Endothelial cell of umbilical vein (primary cell): Measurements from ENCODE around the gene GCH1. TPM values are rescaled to one million over a fixed set of nuclear protein-coding genes. Genes with fewer than 3 reads are reported as not detected.

Experiments used
- BruUV-seq: library from RNA; stranded (reverse); fragments of 400-500 nt; replicated peaks from 2 replicates; lab custom pipeline; 2021; lab: Mats Ljungman, UMichigan
- CTCF ChIA-PET: fragments of 300-600, 350-600 bp; sonication (Branson Sonifier 250); formaldehyde crosslinking; loops from one replicate; lab custom pipeline; 2021; ENCODE audit warnings: antibody characterized with exemption, inconsistent platforms; lab: Charles Lee
- POLR2A ChIA-PET: fragments of 300-600, 350-600 bp; sonication (Branson Sonifier 250); formaldehyde crosslinking; loops from one replicate; lab custom pipeline; 2021; ENCODE audit warnings: antibody characterized with exemption, inconsistent platforms; lab: Charles Lee
- DNase-seq: peaks from one replicate; pipeline ENCODE4 v3.0.0-alpha.2; 2011; ENCODE audit warnings: low read depth, low spot score
- FAIRE-seq: peaks from 2 replicates; lab custom pipeline; 2011; peaks lifted over from hg19 to GRCh38; lab: Jason Lieb, UNC
- H2AFZ ChIP-seq: 2 replicates; pipeline ENCODE4 v1.6.0; 2012; ENCODE audit warnings: low read depth, low read length, control low read depth, inconsistent platforms
- H3K27ac ChIP-seq: 2 replicates; pipeline ENCODE4 v1.5.1; 2011; ENCODE audit warnings: low read depth, mild to moderate bottlenecking, control low read depth, low read length, moderate library complexity; ENCODE audit not compliant: insufficient read depth
- H3K27me3 ChIP-seq, 2 experiments: 2 replicates each; pipeline versions ENCODE4 v1.6.0 to v1.6.1; 2011; ENCODE audit warnings: low read length in 2 of 2, mixed read lengths in 1 of 2; ENCODE audit not compliant: control insufficient read depth in 2 of 2, insufficient read depth in 2 of 2
- H3K36me3 ChIP-seq, 2 experiments: 2 replicates in 1 of 2; 3 replicates in 1 of 2; pipeline ENCODE4 v1.5.1; 2011; ENCODE audit warnings: low read length in 2 of 2, mild to moderate bottlenecking in 1 of 2, moderate library complexity in 1 of 2; ENCODE audit not compliant: control insufficient read depth in 2 of 2, insufficient read depth in 2 of 2; ENCODE audit errors: extremely low read depth in 1 of 2
- H3K4me1 ChIP-seq: 3 replicates; pipeline ENCODE4 v1.5.1; 2011; ENCODE audit warnings: mild to moderate bottlenecking, low read length; ENCODE audit not compliant: control insufficient read depth, insufficient read depth; ENCODE audit errors: extremely low read depth
- H3K4me2 ChIP-seq: 2 replicates; pipeline ENCODE4 v1.6.1; 2011; ENCODE audit warnings: low read length, control low read depth, mixed read lengths; ENCODE audit not compliant: insufficient read depth
- H3K4me3 ChIP-seq, 3 experiments: fragments of 200-600 bp in 1 of 3; sonication (generic), shearing (Covaris generic) in 1 of 3; replicated peaks in 1 of 3; 2 replicates each; pipeline ENCODE4 v1.5.1; 2011 to 2016; ENCODE audit warnings: control low read depth in 3 of 3, low read length in 3 of 3, mild to moderate bottlenecking in 2 of 3, inconsistent platforms in 1 of 3, low read depth in 1 of 3, moderate library complexity in 1 of 3; ENCODE audit not compliant: insufficient read depth in 1 of 3
- H3K79me2 ChIP-seq: 2 replicates; pipeline ENCODE4 v1.6.0; 2012; ENCODE audit warnings: low read length, inconsistent platforms; ENCODE audit not compliant: control insufficient read depth, insufficient read depth
- H3K9ac ChIP-seq: replicated peaks from 2 replicates; pipeline ENCODE3; 2011; ENCODE audit warnings: low read length, control low read depth; ENCODE audit not compliant: insufficient read depth; ENCODE audit errors: extremely low read depth
- H3K9me1 ChIP-seq: replicated peaks from 3 replicates; pipeline ENCODE4 v1.6.0; 2011; ENCODE audit warnings: mild to moderate bottlenecking, low read length; ENCODE audit not compliant: control insufficient read depth, insufficient read depth; ENCODE audit errors: extremely low read depth
- H3K9me3 ChIP-seq: replicated peaks from 2 replicates; pipeline ENCODE4 v1.5.1; 2012; ENCODE audit warnings: low read length, inconsistent platforms; ENCODE audit not compliant: control insufficient read depth, insufficient read depth
- H4K20me1 ChIP-seq: replicated peaks from 2 replicates; pipeline ENCODE3; 2011; ENCODE audit warnings: mild to moderate bottlenecking, low read length; ENCODE audit not compliant: control insufficient read depth, insufficient read depth; ENCODE audit errors: extremely low read depth
- CTCF ChIP-seq, 2 donors: IDR thresholded peaks; 1 replicate in 1 of 2; 2 replicates in 1 of 2; pipeline ENCODE4 v1.5.1; 2011; ENCODE audit warnings: low read length in 2 of 2, mild to moderate bottlenecking in 2 of 2, moderate library complexity in 2 of 2, control low read depth in 1 of 2, inconsistent platforms in 1 of 2, low read depth in 1 of 2; ENCODE audit not compliant: insufficient read depth in 1 of 2; ENCODE audit errors: extremely low read depth in 1 of 2
- EZH2 ChIP-seq: IDR thresholded peaks from 2 replicates; pipeline ENCODE4 v1.6.1; 2012; ENCODE audit warnings: borderline replicate concordance, low read depth, mild to moderate bottlenecking, moderate library complexity, low read length, inconsistent platforms; ENCODE audit not compliant: severe bottlenecking
- FOS ChIP-seq: IDR thresholded peaks from 2 replicates; pipeline ENCODE4 v1.6.1; 2011; ENCODE audit warnings: mild to moderate bottlenecking, low read length, moderate library complexity, borderline replicate concordance; ENCODE audit not compliant: insufficient read depth
- GATA2 ChIP-seq: IDR thresholded peaks from 2 replicates; pipeline ENCODE4 v1.7.0; 2011; ENCODE audit warnings: low read depth, mild to moderate bottlenecking, moderate library complexity, mixed read lengths, low read length; ENCODE audit not compliant: insufficient read length, insufficient read depth
- JUN ChIP-seq: IDR thresholded peaks from 2 replicates; pipeline ENCODE4 v1.6.1; 2011; ENCODE audit warnings: borderline replicate concordance, low read depth; ENCODE audit not compliant: insufficient read length, insufficient read depth
- MAX ChIP-seq: IDR thresholded peaks from 2 replicates; pipeline ENCODE4 v1.6.1; 2011; ENCODE audit not compliant: insufficient read depth, insufficient read length
- MYC ChIP-seq: IDR thresholded peaks from one replicate; pipeline ENCODE4 v1.6.1; 2011; ENCODE audit warnings: mild to moderate bottlenecking, low read depth, low read length
- POLR2A ChIP-seq: IDR thresholded peaks from 2 replicates; pipeline ENCODE4 v1.6.1; 2012; ENCODE audit warnings: low read depth, mild to moderate bottlenecking, control low read depth, low read length
- POLR2AphosphoS5 ChIP-seq: IDR thresholded peaks from 2 replicates; pipeline ENCODE4 v1.6.1; 2012; ENCODE audit warnings: low read depth, mild to moderate bottlenecking, control low read depth, low read length, moderate library complexity; ENCODE audit not compliant: insufficient read depth
- dilution Hi-C: fragments of 300-500 bp; cut with MboI; formaldehyde crosslinking; loops from one replicate; pipeline ENCODE4 v1.15.0; 2019; ENCODE audit warnings: low sequenced_read_pairs; ENCODE audit not compliant: extremely low pct_ligation_motif_present
- intact Hi-C: fragments of 100-400 bp; cut with micrococcal nuclease; formaldehyde crosslinking; loops from one replicate; pipeline ENCODE4 v1.10.0; 2022
- polyA plus RNA-seq, 4 experiments: library from polyadenylated mRNA; depleted of rRNA in 3 of 4; stranded (reverse) in 3 of 4; unstranded in 1 of 4; fragments of >200 nt; gene quantifications; 2 replicates each; pipeline versions ENCODE4 v1.2.1 to v1.2.3, GENCODE V29; 2011 to 2012; ENCODE audit warnings: missing spikeins in 1 of 4
- total RNA-seq: library from RNA; stranded (reverse); gene quantifications from 2 replicates; pipeline ENCODE4 v1.2.3, GENCODE V29; 2021

GCH1 gene
- total and polyA plus RNA-seq, 2 donors (not counting 3 experiments of a cell fraction or from before 2014, with no cell fraction given), result 3.6 to 4.6 TPM

GRCh38 chr14:54839701-54840119 is 62.9 kb downstream of the GCH1 start:
- H2AFZ ChIP-seq, result no peak overlapping the region
- DNase-seq (no peak), FAIRE-seq (no peak)
- H3K9me1 ChIP-seq, result no peaks in the 10 kb centered on the region
- no peak overlapping the region for H3K4me2 ChIP-seq
- H3K27me3 ChIP-seq, result no peaks in the 10 kb centered on the region
- no peak overlapping the region for H3K4me3 ChIP-seq
- no peak for TF ChIP-seq POLR2A
- no peak for TF ChIP-seq FOS
- TF ChIP-seq MYC, result no peak
- no peak for TF ChIP-seq EZH2
- TF ChIP-seq JUN, result no peak
- TF ChIP-seq GATA2, result no peak
- no peak for TF ChIP-seq MAX
- TF ChIP-seq POLR2AphosphoS5, result no peak
- TF ChIP-seq CTCF (IDR thresholded peaks at IDR 0.05; ENCODE audit: extremely low read depth in 1 of 2, insufficient read depth in 1 of 2, low read depth in 1 of 2, low read length in 2 of 2), result no peak
- POLR2A ChIA-PET, result interaction anchor here (0.6 kb wide), 1 partner anchor 38 kb away, joined by 3 read pairs; no protein-coding TSS in a partner anchor
- H3K79me2 ChIP-seq, result no peaks in the 10 kb centered on the region
- H3K9ac ChIP-seq, result no peak overlapping the region
- H3K4me1 ChIP-seq, result no peaks in the 10 kb centered on the region
- CTCF ChIA-PET, result interaction anchor here (1.1 kb wide), 1 partner anchor 21 kb away, joined by 4 read pairs; no protein-coding TSS in a partner anchor
- dilution Hi-C loops, result no loop called here
- no peaks in the 10 kb centered on the region for H3K9me3 ChIP-seq
- H4K20me1 ChIP-seq, result no peaks in the 10 kb centered on the region
- no peaks in the 10 kb centered on the region for H3K36me3 ChIP-seq
- intact Hi-C loops, result no loop called here
- no peak overlapping the region for H3K27ac ChIP-seq
- no TSS peak for BruUV-seq
